Caki2 (cell line): ENCODE measurements around the gene GALNT15. TPM values are rescaled to one million over a fixed set of nuclear protein-coding genes. Genes with fewer than 3 reads are reported as not detected.

Experiments used
- DNase-seq: peaks from one replicate; pipeline ENCODE4 v3.0.0-alpha.2; 2015; ENCODE audit warnings: low read depth
- in situ Hi-C: cut with HindIII; loops from 2 replicates; pipeline ENCODE4 v1.10.0; 2016; ENCODE audit warnings: low sequenced_read_pairs, low pct_unique_long_range_greater_than_20kb, mixed read lengths
- total RNA-seq: library from RNA; depleted of rRNA; stranded (reverse); fragments of >200 nt; shearing (Covaris generic); gene quantifications from 2 replicates; pipeline ENCODE4 v1.2.3, GENCODE V29; 2014; ENCODE audit warnings: low replicate concordance

Gene GALNT15
- total RNA-seq, 1 experiment from 2014 or later: not detected

DNA sequence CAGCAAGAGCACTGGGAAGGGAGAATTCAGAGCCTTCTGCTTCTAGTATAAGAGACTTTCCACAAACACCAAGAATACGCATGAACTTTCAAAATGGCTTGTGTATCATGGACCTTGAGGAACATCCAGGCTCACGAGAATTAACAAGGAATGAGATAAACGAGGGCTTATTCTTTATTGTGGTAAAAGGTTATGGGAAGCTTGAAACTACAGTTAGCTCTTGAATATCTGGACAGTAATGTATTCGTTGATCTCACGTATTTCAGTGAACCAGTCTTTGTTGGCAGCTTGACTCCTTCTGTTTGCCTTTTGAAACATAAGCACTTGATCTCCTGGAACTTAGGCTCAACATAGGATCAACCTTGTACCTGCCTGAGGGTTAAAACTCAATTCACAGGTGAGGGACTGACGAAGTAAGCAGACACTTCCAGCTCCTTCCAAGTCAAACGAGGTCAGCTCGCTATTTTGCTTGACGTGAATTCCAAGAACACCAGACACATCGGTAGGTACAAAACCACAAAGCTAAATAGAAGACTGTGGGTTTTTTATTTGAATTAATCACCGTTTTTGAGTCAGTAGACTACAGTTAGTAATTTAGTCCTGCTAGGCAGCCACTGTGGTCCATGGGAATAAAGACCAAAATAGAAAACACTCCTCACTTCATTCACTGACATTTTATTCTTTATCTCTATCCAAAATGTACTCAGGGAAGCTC, 30.8 kb downstream of the GALNT15 start:
- in situ Hi-C loops: no loop called here
- no peak for DNase-seq

DNA sequence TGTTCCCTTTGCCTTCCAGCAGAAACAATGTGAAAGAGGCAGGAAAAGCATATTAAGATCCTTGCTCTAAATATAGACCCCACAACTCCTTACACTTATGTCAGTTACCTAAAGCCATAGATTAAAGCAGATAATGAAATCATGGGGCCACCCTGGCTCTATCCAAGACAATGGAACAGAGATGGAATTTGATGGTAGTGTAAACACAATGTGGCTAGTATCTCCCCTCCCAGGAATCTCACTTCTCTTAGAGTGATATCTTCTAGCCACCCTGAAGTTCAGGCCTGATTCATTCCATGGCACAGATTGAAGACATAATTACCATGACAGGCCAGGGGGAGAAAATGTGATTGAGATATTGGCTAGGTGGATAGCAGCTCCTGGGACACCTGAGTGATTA, 32.6 kb downstream of the GALNT15 start:
- in situ Hi-C loops: no loop called here
- DNase-seq: no peak

DNA sequence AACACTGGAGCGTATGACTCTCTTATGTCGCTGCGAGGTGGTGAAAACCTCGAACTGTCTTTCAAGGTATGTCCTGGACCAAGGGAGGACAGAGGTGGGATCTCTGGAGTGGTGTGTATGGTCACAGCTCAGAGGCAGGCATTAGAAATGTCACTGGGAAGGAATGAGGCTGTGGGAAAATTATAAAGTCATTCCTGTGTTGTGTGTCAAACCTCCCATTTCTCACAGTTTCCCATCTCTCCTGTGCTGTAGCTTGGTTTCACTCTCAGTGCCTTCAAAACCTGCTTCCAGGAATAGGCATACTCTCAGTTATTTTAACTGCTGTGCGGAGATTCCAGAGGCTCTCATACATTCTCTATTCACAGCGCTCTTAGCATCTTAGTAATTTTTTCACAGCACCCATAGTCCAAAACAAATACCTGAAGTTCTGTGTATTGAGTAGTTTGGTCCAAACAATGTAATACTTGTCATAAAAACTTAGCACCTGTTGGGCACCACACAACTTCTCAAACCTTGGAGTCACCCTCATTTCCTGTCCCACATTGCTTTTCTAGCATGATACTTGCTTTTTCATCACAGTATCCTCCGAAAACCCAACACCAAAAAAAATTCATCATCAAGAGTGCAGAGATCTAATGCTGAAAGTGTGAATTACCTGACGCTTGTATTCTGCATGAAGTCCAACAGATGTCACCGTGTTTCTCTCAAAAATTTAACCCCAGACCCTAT, 36.9 kb downstream of the GALNT15 start:
- DNase-seq: no peak
- in situ Hi-C loops: no loop called here

DNA sequence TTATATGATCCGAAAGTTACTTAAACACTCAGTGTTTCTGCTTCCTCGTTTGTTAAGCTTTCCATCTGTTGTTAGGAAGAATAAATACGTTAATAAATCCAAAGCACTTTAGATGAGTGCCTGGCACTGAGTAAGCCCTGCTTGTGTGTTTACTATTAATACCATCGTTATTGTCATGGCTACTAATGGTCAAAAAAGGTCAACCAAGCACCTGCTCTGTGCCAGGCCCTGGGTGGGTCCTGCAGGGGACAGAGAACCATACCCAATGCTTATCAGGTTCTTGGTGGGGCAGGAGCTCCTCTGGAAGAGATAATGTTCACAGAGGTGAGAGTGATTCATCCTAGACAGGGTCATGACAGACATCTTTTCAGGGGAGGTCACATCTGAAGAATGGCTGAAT, 39.9 kb downstream of the GALNT15 start:
- DNase-seq: no peak
- in situ Hi-C loops: no loop called here

DNA sequence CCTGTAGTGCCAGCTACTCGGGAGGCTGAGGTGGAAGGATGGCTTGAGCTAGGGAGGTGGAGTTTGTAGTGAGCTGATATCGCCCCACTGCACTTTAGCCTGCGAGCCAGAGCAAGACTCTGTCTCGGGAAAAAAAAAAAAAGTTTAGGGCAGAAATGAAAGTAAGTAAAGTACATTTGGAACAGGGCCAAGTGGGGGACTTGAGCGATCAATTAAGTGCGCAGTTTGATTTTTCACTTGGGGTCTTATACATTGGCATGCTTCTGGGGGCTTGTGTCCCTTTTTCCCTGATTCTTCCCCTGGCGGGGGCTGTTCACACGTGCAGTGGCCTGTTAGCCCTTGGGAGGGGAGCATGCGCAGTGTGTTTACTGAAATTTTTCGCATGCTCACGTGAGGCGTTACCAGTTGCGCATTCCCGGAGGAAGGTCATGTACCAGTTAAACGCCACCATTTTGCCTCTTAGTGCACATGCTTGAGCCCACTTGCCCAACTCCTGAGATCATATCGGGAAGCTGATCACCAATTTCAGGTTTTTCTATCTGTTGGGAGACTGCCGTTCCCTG, 42.0 kb downstream of the GALNT15 start:
- in situ Hi-C loops: no loop called here
- DNase-seq: no peak

DNA sequence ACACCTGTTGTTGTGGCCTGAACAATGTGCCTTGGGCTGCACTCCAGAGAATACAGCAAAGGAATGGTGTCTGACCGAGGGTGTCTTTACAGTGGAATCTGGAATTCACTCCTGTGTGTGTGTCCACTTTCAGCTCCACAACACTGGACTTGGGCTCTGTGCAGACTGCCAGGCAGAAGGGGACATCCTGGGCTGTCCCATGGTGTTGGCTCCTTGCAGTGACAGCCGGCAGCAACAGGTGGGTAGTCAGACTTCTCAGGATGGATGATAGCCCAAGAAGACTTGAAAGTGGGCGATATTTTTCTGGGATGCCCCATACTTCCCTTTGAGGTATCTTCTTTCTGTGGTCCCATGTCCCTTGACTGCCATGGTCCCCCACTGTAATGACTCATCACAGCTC, 45.3 kb downstream of the GALNT15 start:
- DNase-seq: no peak
- in situ Hi-C loops: no loop called here

DNA sequence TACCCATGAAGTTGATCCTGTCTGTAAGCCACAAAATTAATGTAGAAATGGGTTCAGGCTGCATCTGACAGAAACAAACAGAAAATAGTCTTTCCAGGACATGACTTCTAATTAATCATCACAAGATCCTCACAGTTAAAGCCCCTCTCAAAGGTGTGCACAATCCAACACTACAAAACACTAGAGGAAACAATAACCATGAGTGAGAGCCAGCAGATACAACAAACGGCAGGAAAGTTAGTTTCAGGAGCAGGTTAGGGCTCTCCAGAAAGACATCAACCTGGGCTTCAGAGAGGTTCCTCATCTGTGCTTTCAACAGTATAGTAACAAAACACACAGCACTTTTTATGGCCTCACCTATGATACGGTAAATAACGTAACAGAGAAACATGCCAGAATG, 47.5 kb downstream of the GALNT15 start:
- no peak for DNase-seq

DNA sequence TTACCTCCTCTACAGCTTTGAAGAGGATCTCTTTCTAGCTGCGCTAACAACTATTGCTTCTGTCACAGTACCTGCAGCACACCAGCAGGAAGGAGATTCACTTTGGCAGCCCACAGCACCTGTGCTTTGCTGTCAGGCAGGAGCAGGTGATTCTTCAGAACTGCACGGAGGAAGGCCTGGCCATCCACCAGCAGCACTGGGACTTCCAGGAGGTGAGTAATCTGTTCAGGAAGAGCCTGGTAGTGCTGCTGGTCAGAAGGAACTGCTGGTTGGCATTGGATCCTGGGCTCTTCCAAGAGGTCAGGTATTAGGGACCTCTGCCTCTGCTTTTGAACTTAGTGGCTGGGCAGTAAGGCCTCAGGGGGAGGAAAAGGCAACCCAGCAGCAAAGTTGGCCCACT, 48.1 kb downstream of the GALNT15 start:
- in situ Hi-C loops: no loop called here

More for the DNA sequence above, 47.5 kb downstream of the GALNT15 start:
- in situ Hi-C loops: no loop called here

DNA sequence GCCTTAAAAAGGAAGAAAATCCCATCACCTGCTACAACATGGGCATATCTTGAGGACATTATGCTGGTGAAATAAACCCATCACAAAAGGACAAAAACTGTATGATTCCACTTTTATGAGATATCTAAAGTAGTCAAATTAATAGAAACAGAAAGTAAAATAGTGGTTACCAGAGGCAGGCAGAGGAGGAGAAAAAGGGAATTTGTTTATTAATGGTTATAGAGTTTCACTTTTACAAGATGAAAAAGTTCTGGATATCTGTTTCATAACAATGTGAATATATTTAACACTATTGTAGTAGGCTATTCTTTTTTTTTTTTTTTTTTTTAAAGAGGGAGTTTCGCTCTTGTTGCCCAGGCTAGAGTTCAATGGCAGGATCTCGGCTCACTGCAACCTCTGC, 49.8 kb downstream of the GALNT15 start:
- in situ Hi-C loops: no loop called here
- DNase-seq: no peak

More for the DNA sequence above, 48.1 kb downstream of the GALNT15 start:
- DNase-seq: no peak

DNA sequence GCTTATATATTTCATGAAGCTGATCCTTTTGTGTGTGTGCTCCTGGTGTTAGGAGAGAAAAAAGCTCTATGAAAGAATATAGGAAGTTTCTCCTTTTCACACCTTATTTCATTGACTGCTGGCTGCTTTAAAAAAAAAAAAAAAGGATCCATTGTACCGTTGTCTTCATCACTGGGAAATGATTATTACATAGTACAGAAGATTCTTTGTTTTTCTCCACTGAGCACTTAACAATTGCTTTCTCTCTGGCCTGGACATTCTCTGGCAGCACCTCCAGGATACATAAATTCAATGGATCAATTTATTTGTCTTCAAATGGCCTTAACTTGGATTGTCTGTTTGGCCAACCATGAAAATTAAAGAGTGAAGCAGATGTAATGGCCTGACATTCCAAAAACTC, 53.1 kb downstream of the GALNT15 start:
- no peak for DNase-seq
- in situ Hi-C loops: no loop called here

DNA sequence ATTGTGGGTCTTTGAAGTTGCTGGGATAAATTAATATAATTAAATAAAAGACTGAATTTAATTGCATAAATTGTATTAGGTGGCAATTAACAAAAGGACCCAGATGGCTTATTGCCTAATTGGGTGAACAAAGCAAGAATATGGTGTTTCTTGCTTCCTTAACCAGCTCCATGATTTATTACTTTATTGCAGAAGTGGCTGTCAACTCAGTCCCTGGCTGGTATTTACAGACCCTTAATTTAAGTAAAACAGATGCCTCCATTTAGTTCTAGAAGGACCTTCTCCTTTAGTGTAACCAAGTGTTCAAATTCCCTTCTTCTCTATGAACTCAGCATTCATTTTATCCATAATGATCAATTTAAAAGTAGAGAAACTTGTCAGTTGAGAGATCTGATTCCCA, 55.2 kb downstream of the GALNT15 start:
- in situ Hi-C loops: no loop called here
- DNase-seq: no peak

DNA sequence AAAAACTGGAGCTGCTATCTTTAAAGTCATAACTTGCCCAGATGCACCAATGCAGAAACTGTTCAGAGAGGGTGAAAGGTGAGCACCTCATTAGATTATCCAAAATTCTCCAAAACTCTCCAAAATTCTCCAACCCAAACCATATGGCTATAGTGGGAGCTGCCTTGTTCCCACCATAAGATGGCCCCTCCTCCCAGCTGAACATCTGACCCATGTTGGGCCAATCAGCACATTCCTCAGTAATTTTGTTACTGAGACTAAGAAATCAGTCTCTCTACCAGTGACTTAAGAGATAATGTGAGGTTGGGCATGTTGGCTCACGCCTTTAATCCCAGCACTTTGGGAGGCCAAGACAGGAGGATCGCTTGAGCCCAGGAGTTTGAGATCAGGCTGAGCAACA, 57.5 kb downstream of the GALNT15 start:
- no peak for DNase-seq
- in situ Hi-C loops: no loop called here

DNA sequence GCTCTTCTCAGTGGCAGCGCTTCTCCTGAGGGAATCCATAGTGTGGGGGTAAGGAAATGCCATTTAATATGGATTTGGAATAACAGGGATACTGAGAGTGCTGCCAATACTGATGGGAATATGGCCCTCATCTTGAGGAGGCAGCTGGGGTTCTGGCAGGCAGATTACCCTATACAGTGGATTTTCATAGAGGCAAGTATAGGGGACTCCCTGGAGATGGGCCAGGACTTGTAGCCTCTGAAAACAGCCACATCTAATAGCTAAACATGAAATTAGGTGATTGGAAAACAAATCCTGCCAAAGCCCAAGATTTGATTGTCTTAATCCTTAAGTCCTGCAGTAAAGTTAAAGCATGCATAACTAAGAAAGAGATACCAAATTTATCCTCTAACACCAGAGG, 59.3 kb downstream of the GALNT15 start:
- no peak for DNase-seq

DNA sequence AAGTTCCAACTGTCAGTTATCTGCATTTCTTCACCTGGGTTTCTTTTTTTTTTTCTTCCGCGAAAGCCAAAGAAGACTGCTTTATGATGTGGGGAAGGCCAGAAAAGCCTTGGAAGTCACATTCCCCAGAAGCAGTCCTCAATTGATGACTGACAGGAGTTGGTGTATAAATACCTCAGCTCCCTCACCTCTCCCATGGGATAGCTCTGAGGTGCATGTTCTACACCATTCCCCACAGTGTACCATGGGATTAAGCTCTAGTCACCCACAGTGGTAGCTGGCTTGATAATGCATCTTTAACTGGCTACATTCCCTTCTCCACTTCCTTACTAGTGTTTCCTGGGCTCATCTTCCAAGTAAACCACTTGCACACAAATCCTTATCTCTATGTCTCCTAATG, 59.8 kb downstream of the GALNT15 start:
- in situ Hi-C loops: no loop called here
- DNase-seq: no peak

More for the DNA sequence above, 59.3 kb downstream of the GALNT15 start:
- in situ Hi-C loops: no loop called here

DNA sequence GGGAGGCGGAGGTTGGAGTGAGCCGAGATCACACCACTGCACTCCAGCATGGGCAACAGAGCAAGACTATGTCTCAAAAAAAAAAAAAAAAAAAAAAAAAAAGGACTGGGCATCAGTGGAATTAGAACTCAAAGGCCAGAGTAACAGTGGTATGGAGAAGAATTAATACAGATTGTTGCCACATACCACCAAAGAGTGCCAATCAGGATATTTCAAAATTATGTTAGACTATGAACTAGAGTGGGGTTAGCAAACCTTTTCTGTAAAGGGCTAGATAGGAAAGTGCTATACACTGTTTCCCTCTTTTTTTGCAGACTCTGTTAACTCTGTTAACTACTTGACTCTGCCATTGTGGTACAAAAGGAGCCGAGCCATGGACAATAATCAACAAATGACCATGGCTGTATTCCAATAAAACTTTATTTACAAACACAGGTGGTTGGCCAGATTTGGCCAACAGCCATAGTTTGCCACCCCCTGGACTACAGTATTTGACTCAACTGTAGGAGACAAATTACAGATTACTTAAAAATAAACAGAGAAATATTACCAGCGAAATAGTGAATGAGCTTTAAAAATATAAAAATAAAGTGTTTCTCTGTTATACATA, 61.7 kb downstream of the GALNT15 start:
- in situ Hi-C loops: no loop called here

DNA sequence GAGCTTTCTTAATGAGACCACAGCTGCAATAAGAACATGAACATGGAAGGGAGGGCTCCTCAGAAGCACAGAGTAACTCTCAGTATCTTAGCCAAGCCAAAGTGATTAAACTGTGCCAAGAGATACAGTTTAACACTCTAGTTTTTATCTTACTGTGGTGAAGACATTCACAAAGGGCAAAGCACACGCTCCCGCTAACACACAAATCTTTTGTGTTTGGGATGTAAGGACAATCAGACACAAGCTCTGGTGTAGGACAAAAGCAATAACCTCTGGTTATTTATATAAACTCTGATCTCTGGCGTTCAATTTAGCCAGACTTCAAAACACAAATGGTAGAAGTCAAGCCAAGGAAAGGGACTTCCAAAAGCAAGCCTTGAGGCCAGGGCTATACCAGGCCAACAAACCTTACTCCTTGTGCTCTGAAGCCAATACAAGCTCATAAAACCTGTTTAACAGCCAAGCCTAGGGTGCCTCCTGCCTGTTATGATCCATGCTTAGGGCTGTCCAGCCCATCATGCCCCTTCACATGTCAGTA, 62.4 kb downstream of the GALNT15 start:
- in situ Hi-C loops: no loop called here
- no peak for DNase-seq

More for the DNA sequence above, 61.7 kb downstream of the GALNT15 start:
- DNase-seq: no peak

DNA sequence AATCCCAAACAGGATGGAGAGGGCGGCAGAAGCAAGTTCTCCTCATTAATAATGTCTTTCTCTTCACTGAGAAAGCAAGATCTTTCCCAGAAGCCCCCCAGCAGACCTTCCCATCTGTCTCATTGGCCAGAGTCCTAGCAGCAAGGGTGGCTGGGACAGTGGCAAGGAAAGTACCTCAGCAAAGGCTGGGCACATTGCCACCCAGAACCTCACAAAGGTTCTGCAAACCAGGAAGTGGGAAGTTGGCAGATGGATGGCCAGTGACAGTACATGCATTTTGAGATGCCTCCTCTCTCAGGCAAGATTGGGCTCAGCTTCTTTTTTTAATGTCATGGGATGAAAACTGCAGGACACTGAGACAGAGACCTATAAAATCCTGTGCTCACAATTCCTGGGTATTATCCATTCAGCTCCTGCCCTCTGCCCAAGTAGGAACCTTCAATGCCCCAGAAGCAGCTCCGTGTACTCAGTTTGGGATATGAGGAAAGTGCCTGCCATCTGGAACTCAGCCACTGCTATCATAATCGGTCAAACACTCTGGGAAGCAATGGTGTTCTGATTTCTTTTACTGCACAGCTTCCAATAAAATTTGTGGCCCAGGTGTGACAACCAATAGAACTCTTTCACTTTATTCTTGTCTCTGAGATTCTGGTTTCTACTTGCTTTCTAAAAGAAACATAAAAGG, 64.7 kb downstream of the GALNT15 start:
- DNase-seq: no peak
- in situ Hi-C loops: no loop called here

DNA sequence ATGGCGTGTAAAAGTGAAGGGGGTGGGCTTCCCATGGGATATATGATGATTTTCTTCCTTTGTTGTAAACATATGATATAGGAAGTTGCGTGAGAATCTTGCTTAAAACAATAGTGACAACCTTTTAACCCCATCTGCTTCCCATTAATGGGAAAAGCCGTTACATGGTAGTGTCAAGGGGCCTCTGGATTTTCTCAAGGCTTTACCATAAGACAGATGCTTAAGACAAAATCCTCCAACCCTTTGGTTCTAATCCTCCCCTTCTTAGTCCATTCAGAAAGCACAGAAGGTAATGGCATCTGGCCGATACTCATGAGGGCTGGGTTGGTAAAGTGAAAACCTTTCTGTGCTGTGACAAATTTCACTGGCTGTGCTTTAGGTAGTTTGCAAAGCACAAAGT, 65.3 kb downstream of the GALNT15 start:
- in situ Hi-C loops: no loop called here
- DNase-seq: no peak
